DND-41 (cell line): Measurements from ENCODE around the gene MICB.

Experiments used
- ATAC-seq: fragments of 200-7000 bp; cut with Tn5 transposase; 3 replicates; pipeline ENCODE4 v1.9.1; 2021; ENCODE audit warnings: low read depth; ENCODE audit not compliant: insufficient read depth
- DNase-seq: peaks from one replicate; pipeline ENCODE4 v3.0.0-alpha.2; 2020
- H2AFZ ChIP-seq: 2 replicates; pipeline ENCODE4 v1.6.0; 2012; ENCODE audit warnings: low read depth, low read length
- H3K27ac ChIP-seq: 2 replicates; pipeline ENCODE4 v1.5.1; 2012; ENCODE audit warnings: low read length, inconsistent platforms
- H3K27me3 ChIP-seq: fragments of 200-600 bp; sonication (generic); 2 replicates; pipeline ENCODE4 v1.6.0; 2012; ENCODE audit warnings: low read length, mild to moderate bottlenecking, inconsistent platforms; ENCODE audit not compliant: insufficient read depth, poor library complexity
- H3K36me3 ChIP-seq: 2 replicates; pipeline ENCODE4 v1.5.1; 2012; ENCODE audit warnings: low read length, inconsistent platforms; ENCODE audit not compliant: insufficient read depth
- H3K4me1 ChIP-seq: 2 replicates; pipeline ENCODE4 v1.5.1; 2012; ENCODE audit warnings: mild to moderate bottlenecking, low read length; ENCODE audit not compliant: insufficient read depth
- H3K4me2 ChIP-seq: 2 replicates; pipeline ENCODE4 v1.6.0; 2012; ENCODE audit warnings: mild to moderate bottlenecking, moderate library complexity, low read length, inconsistent platforms; ENCODE audit not compliant: insufficient read depth
- H3K4me3 ChIP-seq, 2 experiments: fragments of 200-600 bp in 1 of 2; shearing (Covaris generic) in 1 of 2; 2 replicates each; pipeline ENCODE4 v1.5.1; 2012 to 2016; ENCODE audit warnings: inconsistent platforms in 2 of 2, low read length in 2 of 2, mild to moderate bottlenecking in 2 of 2, low read depth in 1 of 2, moderate library complexity in 1 of 2
- H3K79me2 ChIP-seq: 2 replicates; pipeline ENCODE4 v1.6.0; 2012; ENCODE audit warnings: low read length, inconsistent platforms; ENCODE audit not compliant: insufficient read depth
- H3K9ac ChIP-seq: 2 replicates; pipeline ENCODE4 v1.6.0; 2012; ENCODE audit warnings: low read depth, mild to moderate bottlenecking, inconsistent platforms, low read length, moderate library complexity
- H3K9me3 ChIP-seq: 2 replicates; pipeline ENCODE4 v1.5.1; 2012; ENCODE audit warnings: low read length, moderate library complexity, mild to moderate bottlenecking, inconsistent platforms; ENCODE audit not compliant: insufficient read depth, severe bottlenecking
- H4K20me1 ChIP-seq: 2 replicates; pipeline ENCODE4 v1.6.0; 2012; ENCODE audit warnings: low read length; ENCODE audit not compliant: insufficient read depth
- EZH2 ChIP-seq: IDR thresholded peaks from 3 replicates; pipeline ENCODE4 v1.6.1; 2012; ENCODE audit warnings: borderline replicate concordance, low read depth, mild to moderate bottlenecking, moderate library complexity, low read length, inconsistent platforms; ENCODE audit not compliant: severe bottlenecking
- TF ChIP-seq, protein P1 (sequence below): IDR thresholded peaks from 2 replicates; pipeline ENCODE4 v1.5.1; 2012; ENCODE audit warnings: borderline replicate concordance, low read length, moderate library complexity, mild to moderate bottlenecking; ENCODE audit not compliant: poor library complexity, severe bottlenecking; ENCODE audit errors: extremely low read depth

MICB gene

GRCh38 chr6:31544676-31545075 lies 46.7 kb downstream of the MICB start:
- H3K4me3 ChIP-seq: no peak overlapping the region
- H4K20me1 ChIP-seq: peaks cover 14% of the 10 kb centered on the region
- H2AFZ ChIP-seq: no peak overlapping the region
- no peaks in the 10 kb centered on the region for H3K9me3 ChIP-seq
- no peak for ATAC-seq
- peaks cover 69% of the 10 kb centered on the region for H3K79me2 ChIP-seq
- no peak for DNase-seq
- TF ChIP-seq EZH2: no peak
- TF ChIP-seq, protein P1, sequence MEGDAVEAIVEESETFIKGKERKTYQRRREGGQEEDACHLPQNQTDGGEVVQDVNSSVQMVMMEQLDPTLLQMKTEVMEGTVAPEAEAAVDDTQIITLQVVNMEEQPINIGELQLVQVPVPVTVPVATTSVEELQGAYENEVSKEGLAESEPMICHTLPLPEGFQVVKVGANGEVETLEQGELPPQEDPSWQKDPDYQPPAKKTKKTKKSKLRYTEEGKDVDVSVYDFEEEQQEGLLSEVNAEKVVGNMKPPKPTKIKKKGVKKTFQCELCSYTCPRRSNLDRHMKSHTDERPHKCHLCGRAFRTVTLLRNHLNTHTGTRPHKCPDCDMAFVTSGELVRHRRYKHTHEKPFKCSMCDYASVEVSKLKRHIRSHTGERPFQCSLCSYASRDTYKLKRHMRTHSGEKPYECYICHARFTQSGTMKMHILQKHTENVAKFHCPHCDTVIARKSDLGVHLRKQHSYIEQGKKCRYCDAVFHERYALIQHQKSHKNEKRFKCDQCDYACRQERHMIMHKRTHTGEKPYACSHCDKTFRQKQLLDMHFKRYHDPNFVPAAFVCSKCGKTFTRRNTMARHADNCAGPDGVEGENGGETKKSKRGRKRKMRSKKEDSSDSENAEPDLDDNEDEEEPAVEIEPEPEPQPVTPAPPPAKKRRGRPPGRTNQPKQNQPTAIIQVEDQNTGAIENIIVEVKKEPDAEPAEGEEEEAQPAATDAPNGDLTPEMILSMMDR: no peak
- no peak overlapping the region for H3K27ac ChIP-seq
- no peak overlapping the region for H3K4me2 ChIP-seq
- H3K4me1 ChIP-seq: peaks cover 63% of the 10 kb centered on the region
- H3K27me3 ChIP-seq: no peaks in the 10 kb centered on the region
- peaks cover 33% of the 10 kb centered on the region for H3K36me3 ChIP-seq
- no peak overlapping the region for H3K9ac ChIP-seq

DNA sequence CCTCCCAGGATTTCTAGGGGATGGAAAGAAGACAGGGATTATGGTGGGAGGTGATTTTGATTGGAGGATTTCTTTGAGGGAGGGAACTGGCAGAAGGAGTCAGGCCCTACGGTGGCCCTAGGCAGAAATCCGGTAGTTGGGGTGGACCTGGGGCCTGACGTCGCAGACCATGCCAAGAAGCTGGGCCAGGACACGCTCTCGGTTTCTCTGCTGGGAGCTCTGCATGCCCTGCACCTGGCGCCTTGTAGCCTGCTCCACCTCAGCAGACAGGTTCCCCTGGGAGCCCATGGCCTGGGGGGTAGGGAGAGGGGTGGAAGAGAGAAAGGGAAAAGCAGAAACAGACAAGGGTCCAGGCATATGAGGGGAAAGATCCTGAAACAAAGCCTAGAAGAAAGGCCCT lies 47.3 kb downstream of the MICB start:
- TF ChIP-seq EZH2: no peak
- TF ChIP-seq, protein P1: no peak
- peaks cover 64% of the 10 kb centered on the region for H3K79me2 ChIP-seq
- H3K4me3 ChIP-seq: no peak overlapping the region
- H3K36me3 ChIP-seq: peaks cover 32% of the 10 kb centered on the region
- no peaks in the 10 kb centered on the region for H3K27me3 ChIP-seq
- no peak overlapping the region for H3K27ac ChIP-seq
- ATAC-seq (no peak), DNase-seq (no peak)
- no peaks in the 10 kb centered on the region for H3K9me3 ChIP-seq
- no peak overlapping the region for H3K4me2 ChIP-seq
- H3K4me1 ChIP-seq: peaks cover 57% of the 10 kb centered on the region
- no peak overlapping the region; the same call in 1 of the 2 replicates for H3K9ac ChIP-seq
- H2AFZ ChIP-seq: no peak overlapping the region
- H4K20me1 ChIP-seq: peaks cover 8% of the 10 kb centered on the region

GRCh38 chr6:31546339-31546957 lies 48.5 kb downstream of the MICB start, which contains the start of gene ATP6V1G2:
ATP6V1G2 (minus strand) TSS chr6:31546608; CDS start chr6:31546559, 49 bp downstream.
- H3K4me3 ChIP-seq: peak within 1 kb of the TSS; percentile 41 to 63; a peak in 3 of 4 replicates
- no peaks in the 10 kb centered on the region; the same call in 1 of the 2 replicates for H4K20me1 ChIP-seq
- H3K4me2 ChIP-seq: peak within 1 kb of the TSS; percentile 84
- ATAC-seq (peak; percentile 71), DNase-seq (peak; percentile 95)
- no peaks in the 10 kb centered on the region for H3K27me3 ChIP-seq
- H3K79me2 ChIP-seq: peaks cover 60% of the 10 kb centered on the region
- H3K9me3 ChIP-seq: no peaks in the 10 kb centered on the region
- peaks cover 56% of the 10 kb centered on the region for H3K4me1 ChIP-seq
- H2AFZ ChIP-seq: peak within 1 kb of the TSS; percentile 75
- peaks cover 31% of the 10 kb centered on the region for H3K36me3 ChIP-seq
- peak within 1 kb of the TSS; percentile 62 for H3K27ac ChIP-seq
- TF ChIP-seq, protein P1: peak; percentile 100
- no peak for TF ChIP-seq EZH2
- peak within 1 kb of the TSS; percentile 67 for H3K9ac ChIP-seq
